ENCODE results near the gene SEPTIN8.
A peak's percentile ranks its signal among the peaks of the same experiment; 100 is the strongest.

SEPTIN8 gene

DNA sequence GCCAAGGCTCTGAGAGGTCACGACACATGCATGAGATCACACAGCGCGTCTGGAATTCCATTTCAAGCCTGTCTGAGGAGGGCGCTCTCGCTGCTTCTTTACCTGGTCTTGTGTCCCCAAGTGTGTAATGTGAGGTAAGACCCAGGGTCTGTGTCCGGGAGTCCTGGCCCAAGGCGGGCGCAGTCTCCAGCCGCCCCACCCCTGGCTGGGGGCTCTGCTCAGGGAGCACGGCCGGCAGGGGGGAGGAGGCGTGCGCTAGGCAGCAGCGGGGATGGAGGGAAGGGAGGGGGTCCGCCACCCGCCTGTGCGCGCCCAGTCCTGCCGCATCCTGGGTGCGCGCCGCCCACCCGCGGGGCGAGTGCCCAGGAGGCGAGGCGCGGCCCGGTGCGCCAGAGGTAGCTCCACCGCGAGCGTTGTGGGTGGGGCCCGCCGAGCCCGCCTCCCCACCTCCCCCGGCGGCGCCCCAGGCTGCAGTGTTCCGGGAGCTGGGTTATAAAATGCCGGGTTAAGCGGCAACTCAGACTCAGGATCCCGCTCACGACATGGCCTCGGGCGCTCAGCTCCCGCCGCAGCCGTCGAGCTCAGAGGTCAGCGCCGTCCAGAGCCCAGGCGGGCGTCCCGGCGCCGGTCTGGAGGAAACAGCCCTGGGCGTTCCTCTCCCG is 30.0 kb downstream of the SEPTIN8 start, which contains the start of gene CCNI2:
Gene CCNI2, plus strand, starts transcription at position 473 of the 662 bp plus-strand sequence. Its CDS starts 70 bp downstream, at position 543.
- no peak for DNase-seq

GRCh38 chr5:132746592-132746953 is 30.5 kb downstream of the SEPTIN8 start:
- no peak for DNase-seq

DNA sequence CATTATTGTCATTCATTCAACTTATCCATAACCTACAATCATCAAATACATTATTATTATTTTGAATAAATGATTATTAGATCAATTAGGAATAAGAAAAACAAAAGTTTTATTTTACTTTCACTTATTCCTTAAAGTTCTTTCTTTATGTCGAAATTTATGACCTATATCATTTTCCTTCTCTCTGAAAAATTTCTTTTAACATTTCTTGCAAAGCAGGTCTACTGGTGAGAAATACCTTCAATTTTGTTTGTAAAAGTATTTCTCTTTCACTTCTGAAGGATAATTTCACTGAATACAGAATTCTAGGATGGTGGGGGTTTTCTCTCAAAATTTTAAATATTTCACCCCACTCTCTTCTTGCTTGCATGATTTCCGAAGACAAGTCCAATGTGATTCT is 32.4 kb downstream of the SEPTIN8 start:
- DNase-seq = no peak

- DNase-seq = no peak
These were observed 34.4 kb downstream of the SEPTIN8 start for GRCh38 chr5:132742626-132743025.

GRCh38 chr5:132742158-132742557 is 34.9 kb downstream of the SEPTIN8 start:
- DNase-seq = no peak

- DNase-seq = no peak
These were observed 37.8 kb downstream of the SEPTIN8 start for GRCh38 chr5:132739232-132739631.

DNA sequence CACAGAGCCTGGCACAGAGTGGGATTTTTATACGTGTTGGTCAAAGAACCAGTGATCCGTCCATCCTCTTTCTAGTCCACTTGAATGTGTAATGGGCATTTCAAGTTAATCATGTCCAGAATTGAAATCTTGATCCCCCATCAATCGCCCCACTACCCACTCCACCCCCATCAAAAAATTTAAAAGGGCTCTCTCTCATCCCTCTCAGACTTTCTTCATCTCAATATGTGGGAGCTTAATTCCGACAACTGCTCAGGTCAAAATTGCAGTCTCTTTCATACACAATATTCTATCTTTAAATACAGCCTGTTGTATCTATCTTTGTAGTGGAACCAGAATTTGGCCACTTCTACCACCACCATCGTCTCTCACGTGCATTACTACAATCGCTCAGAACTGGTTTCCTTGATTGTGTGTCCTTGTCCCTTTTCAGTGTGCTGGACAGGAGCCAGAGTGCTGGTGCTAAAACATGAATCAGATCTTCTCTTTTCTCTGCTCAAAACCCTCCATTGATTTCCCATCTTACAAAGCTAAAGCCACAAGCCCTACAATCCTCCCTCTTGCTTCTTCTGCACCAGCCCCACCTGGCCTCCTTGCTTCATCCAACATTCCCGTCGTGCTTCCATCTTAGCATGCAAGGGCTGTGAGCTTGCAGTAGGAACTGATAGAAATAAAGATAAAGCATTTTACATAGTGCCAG is 38.9 kb downstream of the SEPTIN8 start:
- DNase-seq = no peak

DNA sequence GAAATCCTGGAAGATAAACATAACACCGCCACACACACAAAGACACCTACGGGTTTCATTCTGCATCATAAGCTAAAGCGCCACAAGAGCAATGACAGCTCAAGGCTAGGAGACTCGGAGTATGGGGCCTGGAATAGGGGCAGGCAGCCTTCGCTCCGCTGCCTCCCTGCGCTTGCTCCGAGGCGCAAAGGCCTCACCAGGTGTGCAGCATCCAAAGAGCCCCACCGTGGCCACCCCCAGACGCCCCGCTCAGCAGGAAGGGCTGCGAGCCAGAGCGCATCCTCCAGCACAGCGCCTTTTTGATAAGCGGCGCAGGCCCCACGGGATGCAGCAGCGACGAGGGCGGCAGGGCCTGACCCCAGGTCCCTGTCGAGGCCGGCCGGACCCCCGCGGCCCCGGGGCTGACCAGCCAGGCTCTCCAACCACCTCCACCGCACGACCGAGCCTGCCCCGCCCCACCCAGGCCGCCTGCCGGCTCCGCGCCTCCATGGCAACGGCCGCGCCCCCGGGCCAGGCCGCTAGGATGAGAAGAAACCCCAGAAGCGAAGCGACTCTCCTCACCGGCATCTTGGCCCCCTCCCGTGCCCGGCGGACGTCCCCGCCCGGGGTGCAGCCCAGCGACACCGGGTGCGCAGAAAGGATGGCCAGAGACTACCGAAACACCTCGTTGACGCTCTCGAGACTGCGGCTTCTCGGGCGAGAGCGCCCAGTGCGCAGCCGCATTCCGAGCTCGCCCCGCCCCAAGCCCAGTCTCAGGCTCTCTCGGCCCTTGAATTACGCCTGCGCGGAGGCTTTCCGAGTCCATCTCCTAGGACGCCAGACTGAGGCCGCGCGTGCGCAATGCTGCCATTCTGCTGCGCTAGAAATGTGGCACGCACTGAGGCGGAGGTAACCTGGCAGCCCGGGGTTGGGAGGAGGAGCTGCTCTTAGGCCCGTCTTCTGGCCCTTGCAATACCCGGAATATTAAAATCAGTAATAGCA is 39.9 kb downstream of the SEPTIN8 start, which contains the start of gene KIF3A:
Gene KIF3A, minus strand, starts transcription at position 694 of the 981 bp plus-strand sequence. Its CDS starts 127 bp downstream, at position 567.
- DNase-seq = peak; percentile 96

- DNase-seq = no peak
These were observed 42.4 kb downstream of the SEPTIN8 start for GRCh38 chr5:132734687-132735086.

DNA sequence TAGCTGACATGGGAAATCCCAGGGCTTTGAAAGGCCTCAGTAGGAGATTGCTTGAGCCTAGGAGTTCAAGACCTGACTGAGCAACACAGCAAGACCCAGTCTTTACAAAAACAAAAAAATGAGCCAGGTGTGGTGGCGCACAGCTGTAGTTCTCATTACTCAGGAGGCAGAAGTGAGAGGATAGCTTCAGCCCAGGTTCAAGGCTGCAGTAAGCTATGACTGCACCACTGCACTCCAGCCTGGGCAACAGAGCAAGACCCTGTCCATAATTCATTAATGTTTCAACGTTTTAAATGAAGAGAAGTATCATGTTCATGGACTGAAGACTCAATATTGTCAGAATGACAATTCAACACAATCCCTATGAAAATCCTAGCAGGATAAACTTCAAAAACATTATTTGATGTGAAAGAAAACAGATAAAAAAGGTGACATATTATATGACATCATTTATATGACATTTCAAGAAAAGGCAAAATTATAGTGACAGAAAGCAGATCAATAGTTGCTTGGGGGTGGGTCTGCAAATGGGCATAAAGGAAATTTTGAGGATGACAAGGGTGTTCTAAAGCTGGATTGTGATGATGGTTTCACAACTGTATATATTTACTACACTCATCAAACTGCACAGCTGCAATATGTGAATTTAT is 43.4 kb downstream of the SEPTIN8 start:
- DNase-seq = no peak

- DNase-seq = no peak
These were observed 47.1 kb downstream of the SEPTIN8 start for GRCh38 chr5:132729896-132730295.

GRCh38 chr5:132725745-132726144 is 51.3 kb downstream of the SEPTIN8 start:
- no peak for DNase-seq

- DNase-seq = no peak
These were observed 58.3 kb downstream of the SEPTIN8 start for GRCh38 chr5:132718544-132719312.

- DNase-seq = no peak
These were observed 62.4 kb downstream of the SEPTIN8 start for GRCh38 chr5:132714456-132715307.

- DNase-seq = no peak
These were observed 68.4 kb downstream of the SEPTIN8 start for GRCh38 chr5:132708645-132709044.

DNA sequence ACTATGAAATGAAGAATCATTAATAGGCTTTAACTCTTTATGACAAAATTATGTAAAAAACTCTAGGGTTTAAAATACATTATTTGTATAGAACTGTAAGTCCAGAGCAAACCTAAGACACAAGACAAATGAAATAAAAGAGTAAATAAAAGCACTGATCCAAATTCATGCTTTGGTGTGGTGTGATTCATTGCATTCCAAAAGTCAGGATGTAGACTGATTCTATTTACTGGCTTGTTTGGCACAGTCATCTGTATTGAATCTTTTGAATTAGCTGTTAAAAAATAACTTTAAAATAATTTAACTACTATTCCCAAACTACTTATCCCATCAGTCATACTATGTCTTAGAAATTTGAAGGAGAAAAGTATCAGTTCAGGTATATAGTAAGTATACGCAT is 72.2 kb downstream of the SEPTIN8 start:
- DNase-seq = no peak
